OCI-LY1 (cell line): ENCODE measurements around the gene SPATA32.

Source experiments
- CTCF ChIP-seq: fragments of 200-600 bp; sonication (generic), shearing (Covaris generic); IDR thresholded peaks from 2 replicates; pipeline ENCODE4 v1.5.1; 2017; ENCODE audit warnings: mild to moderate bottlenecking, antibody characterized with exemption, low read length, moderate library complexity, mixed read lengths
- EZH2 ChIP-seq: fragments of 200-600 bp; sonication (generic), shearing (Covaris generic); IDR thresholded peaks from 2 replicates; pipeline ENCODE4 v1.8.0; 2017; ENCODE audit warnings: borderline replicate concordance, mixed run types, mild to moderate bottlenecking, antibody characterized with exemption, low read length, moderate library complexity, mixed read lengths

GRCh38 chr17:45279898-45280297 is 18.0 kb upstream of the SPATA32 start:
- no peak for TF ChIP-seq CTCF
- no peak for TF ChIP-seq EZH2
